Neuronal stem cell (in vitro differentiated cells): Measurements from ENCODE around the gene RNF123.

ENCODE experiments used
- DNase-seq: peaks from one replicate; pipeline ENCODE4 v3.0.0-alpha.2; 2013; ENCODE audit warnings: low spot score
- H2AFZ ChIP-seq: one replicate; pipeline ENCODE4 v1.6.1; 2013; ENCODE audit warnings: mild to moderate bottlenecking, low read length, inconsistent platforms
- H2AK5ac ChIP-seq: 2 replicates; pipeline ENCODE4 v1.6.1; 2013; ENCODE audit warnings: low read depth, mild to moderate bottlenecking, inconsistent platforms, low read length, moderate library complexity, mixed read lengths
- H2BK120ac ChIP-seq: 2 replicates; pipeline ENCODE4 v1.6.1; 2013; ENCODE audit warnings: low read depth, mild to moderate bottlenecking, inconsistent platforms, low read length, moderate library complexity, mixed read lengths
- H2BK12ac ChIP-seq: one replicate; pipeline ENCODE4 v1.6.1; 2013; ENCODE audit warnings: low read length, inconsistent platforms
- H2BK15ac ChIP-seq: 2 replicates; pipeline ENCODE4 v1.6.1; 2013; ENCODE audit warnings: mild to moderate bottlenecking, low read length, inconsistent platforms, mixed read lengths
- H2BK5ac ChIP-seq: one replicate; pipeline ENCODE4 v1.6.1; 2013; ENCODE audit warnings: inconsistent platforms, mild to moderate bottlenecking, low read length, moderate library complexity
- H3K14ac ChIP-seq: one replicate; pipeline ENCODE4 v1.6.1; 2013; ENCODE audit warnings: low read length, inconsistent platforms
- H3K18ac ChIP-seq: 2 replicates; pipeline ENCODE4 v1.6.1; 2013; ENCODE audit warnings: low read length, inconsistent platforms
- H3K23ac ChIP-seq: 2 replicates; pipeline ENCODE4 v1.6.1; 2013; ENCODE audit warnings: low read depth, mild to moderate bottlenecking, mixed read lengths, low read length, inconsistent platforms; ENCODE audit not compliant: poor library complexity
- H3K27ac ChIP-seq: replicated peaks from 3 replicates; pipeline ENCODE4 v1.5.1; 2013; ENCODE audit warnings: low read length, inconsistent platforms
- H3K27me3 ChIP-seq, 3 experiments: 2 replicates each; pipeline ENCODE4 v1.6.1; 2013; ENCODE audit warnings: low read length in 3 of 3, mild to moderate bottlenecking in 2 of 3, inconsistent platforms in 1 of 3, low read depth in 1 of 3, mixed read lengths in 1 of 3, moderate library complexity in 1 of 3; ENCODE audit not compliant: control insufficient read depth in 3 of 3, insufficient read depth in 3 of 3
- H3K36me3 ChIP-seq, 2 donors: replicated peaks in 1 of 2; 2 replicates each; pipeline ENCODE4 v1.6.1; 2013; ENCODE audit warnings: low read length in 2 of 2; ENCODE audit not compliant: control insufficient read depth in 2 of 2, insufficient read depth in 2 of 2
- H3K4ac ChIP-seq: 2 replicates; pipeline ENCODE4 v1.6.1; 2013; ENCODE audit warnings: inconsistent platforms, mild to moderate bottlenecking, low read length, moderate library complexity
- H3K4me1 ChIP-seq, 2 donors: 1 replicate in 1 of 2; 2 replicates in 1 of 2; pipeline ENCODE4 v1.6.1; 2013; ENCODE audit warnings: low read length in 2 of 2, low read depth in 1 of 2; ENCODE audit not compliant: control insufficient read depth in 2 of 2, insufficient read depth in 1 of 2
- H3K4me2 ChIP-seq: one replicate; pipeline ENCODE4 v1.6.1; 2013; ENCODE audit warnings: mild to moderate bottlenecking, low read length, inconsistent platforms; ENCODE audit not compliant: insufficient read depth, poor library complexity, severe bottlenecking
- H3K4me3 ChIP-seq, 2 donors: 2 replicates each; pipeline ENCODE4 v1.5.1; 2013; ENCODE audit warnings: low read length in 2 of 2, mild to moderate bottlenecking in 2 of 2, inconsistent platforms in 1 of 2, moderate library complexity in 1 of 2
- H3K79me1 ChIP-seq: one replicate; pipeline ENCODE4 v1.6.1; 2013; ENCODE audit warnings: low read depth, mild to moderate bottlenecking, inconsistent platforms, low read length, moderate library complexity
- H3K9ac ChIP-seq: one replicate; pipeline ENCODE4 v1.6.1; 2013; ENCODE audit warnings: mild to moderate bottlenecking, low read depth, low read length, inconsistent platforms; ENCODE audit not compliant: poor library complexity
- H3K9me3 ChIP-seq, 2 donors: replicated peaks in 1 of 2; 2 replicates each; pipeline versions ENCODE3 to v1.6.1; 2013; ENCODE audit warnings: low read length in 2 of 2, mild to moderate bottlenecking in 2 of 2, inconsistent platforms in 1 of 2, low read depth in 1 of 2, mixed read lengths in 1 of 2, moderate library complexity in 1 of 2; ENCODE audit not compliant: control insufficient read depth in 2 of 2, insufficient read depth in 1 of 2
- H4K8ac ChIP-seq: one replicate; pipeline ENCODE4 v1.6.1; 2013; ENCODE audit warnings: low read depth, mild to moderate bottlenecking, inconsistent platforms, low read length, moderate library complexity
- H4K91ac ChIP-seq: one replicate; pipeline ENCODE4 v1.6.1; 2013; ENCODE audit warnings: low read length, low read depth, mild to moderate bottlenecking, inconsistent platforms; ENCODE audit not compliant: poor library complexity
- WGBS, 2 donors: extraction: QIAGEN DNeasy Blood & Tissue Kit; methylation state at CpG; one replicate each; pipeline ENCODE4 v1.1.7; 2013; ENCODE audit warnings: missing lambda C conversion rate in 2 of 2, mixed read lengths in 1 of 2; ENCODE audit not compliant: insufficient read length in 2 of 2, insufficient replicate concordance in 1 of 2; ENCODE audit errors: extremely low coverage in 2 of 2; 5-methylcytosine and 5-hydroxymethylcytosine counted together

Gene RNF123

DNA sequence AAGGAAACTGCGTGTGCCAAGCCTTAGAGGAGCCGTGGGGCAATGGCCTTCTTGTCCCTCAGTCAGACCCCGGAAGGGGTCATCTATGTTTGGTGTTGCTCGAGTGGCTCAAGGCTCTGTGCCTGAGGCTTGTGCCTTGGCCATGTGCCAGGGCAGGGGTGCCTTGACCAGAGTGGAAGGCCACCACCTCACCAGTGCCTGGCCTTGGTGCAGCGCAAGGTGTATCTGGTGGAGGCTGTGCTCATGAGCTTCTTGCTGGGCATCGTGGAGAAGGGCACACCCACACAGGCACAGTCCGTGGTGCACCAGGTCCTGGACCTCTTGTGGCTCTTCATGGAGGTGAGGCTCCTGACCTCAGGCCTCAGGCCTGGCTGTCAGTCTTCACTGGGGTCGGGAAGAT lies 10.7 kb downstream of the RNF123 start:
- H2BK12ac ChIP-seq = no peak overlapping the region

DNA sequence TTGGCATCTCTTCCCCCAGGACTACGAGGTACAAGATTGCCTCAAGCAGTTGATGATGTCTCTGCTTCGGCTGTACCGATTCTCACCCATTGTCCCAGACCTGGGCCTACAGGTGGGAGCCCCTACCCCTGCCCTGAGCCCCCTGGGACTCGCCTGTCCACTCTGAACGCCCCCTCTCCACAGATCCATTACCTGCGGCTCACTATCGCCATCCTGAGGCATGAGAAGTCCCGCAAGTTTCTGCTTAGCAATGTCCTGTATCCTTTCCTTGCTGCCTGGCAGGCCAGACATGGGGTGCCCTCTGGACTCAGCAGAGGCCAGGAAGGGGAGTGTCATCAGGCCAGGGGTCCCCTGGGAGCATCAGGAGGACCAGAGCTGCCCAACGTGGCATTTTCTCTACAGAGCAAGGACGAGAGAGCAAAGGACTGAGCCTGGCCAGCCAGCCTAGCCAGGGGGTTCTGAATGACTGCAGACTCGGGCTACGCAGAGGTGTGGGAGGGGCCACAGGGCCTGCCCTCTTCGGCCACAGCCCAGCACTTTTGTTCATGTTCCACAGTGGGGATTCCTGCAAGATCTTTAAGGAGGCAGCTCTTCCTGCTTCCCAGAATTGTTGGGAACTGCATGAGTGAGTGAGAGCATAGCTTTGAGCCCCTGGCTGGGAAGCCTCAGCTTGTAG lies 11.2 kb downstream of the RNF123 start:
- no peak overlapping the region for H3K27ac ChIP-seq
- no peak overlapping the region for H3K23ac ChIP-seq
- no peak overlapping the region for H4K91ac ChIP-seq
- no peak overlapping the region for H3K4me2 ChIP-seq
- H3K4me3 ChIP-seq = no peak overlapping the region
- DNase-seq = no peak
- peaks cover 2% of the 10 kb centered on the region for H3K79me1 ChIP-seq
- H3K14ac ChIP-seq = no peak overlapping the region
- peaks cover 0 to 1% of the 10 kb centered on the region in 2 donors for H3K9me3 ChIP-seq
- no peak overlapping the region for H2BK120ac ChIP-seq
- no peak overlapping the region for H2BK5ac ChIP-seq
- no peak overlapping the region for H4K8ac ChIP-seq
- no peak overlapping the region for H3K9ac ChIP-seq
- H2BK15ac ChIP-seq = no peak overlapping the region
- peaks cover 16 to 42% of the 10 kb centered on the region in 2 donors for H3K36me3 ChIP-seq
- no peak overlapping the region for H2AK5ac ChIP-seq
- H2AFZ ChIP-seq = no peak overlapping the region
- H2BK12ac ChIP-seq = no peak overlapping the region
- no peak overlapping the region for H3K18ac ChIP-seq
- H3K4me1 ChIP-seq = peaks cover 0 to 2% of the 10 kb centered on the region in 2 donors
- H3K27me3 ChIP-seq = no peaks in the 10 kb centered on the region
- H3K4ac ChIP-seq = no peak overlapping the region
- WGBS, 2 donors = no CpG with 5 or more reads among the region's 13 CpGs

More for the DNA sequence above, 10.7 kb downstream of the RNF123 start:
- Histone ChIP-seq H3K36me3 (peaks cover 14 to 37% of the 10 kb centered on the region in 2 donors), H2AK5ac (no peak overlapping the region), H3K23ac (no peak overlapping the region), H3K27me3 (no peaks in the 10 kb centered on the region), H2AFZ (no peak overlapping the region), H3K27ac (no peak overlapping the region), H2BK120ac (no peak overlapping the region), H4K8ac (no peak overlapping the region), H3K9ac (no peak overlapping the region), H3K4me1 (peaks cover 0 to 2% of the 10 kb centered on the region in 2 donors), H3K79me1 (peaks cover 2% of the 10 kb centered on the region), H3K4ac (no peak overlapping the region), H3K9me3 (no peaks in the 10 kb centered on the region), H2BK15ac (no peak overlapping the region), H3K18ac (no peak overlapping the region), H3K14ac (no peak overlapping the region), H3K4me2 (no peak overlapping the region), H3K4me3 (no peak overlapping the region), H2BK5ac (no peak overlapping the region), H4K91ac (no peak overlapping the region)
- no peak for DNase-seq
- no CpG with 5 or more reads among the region's 8 CpGs for WGBS, 2 donors

DNA sequence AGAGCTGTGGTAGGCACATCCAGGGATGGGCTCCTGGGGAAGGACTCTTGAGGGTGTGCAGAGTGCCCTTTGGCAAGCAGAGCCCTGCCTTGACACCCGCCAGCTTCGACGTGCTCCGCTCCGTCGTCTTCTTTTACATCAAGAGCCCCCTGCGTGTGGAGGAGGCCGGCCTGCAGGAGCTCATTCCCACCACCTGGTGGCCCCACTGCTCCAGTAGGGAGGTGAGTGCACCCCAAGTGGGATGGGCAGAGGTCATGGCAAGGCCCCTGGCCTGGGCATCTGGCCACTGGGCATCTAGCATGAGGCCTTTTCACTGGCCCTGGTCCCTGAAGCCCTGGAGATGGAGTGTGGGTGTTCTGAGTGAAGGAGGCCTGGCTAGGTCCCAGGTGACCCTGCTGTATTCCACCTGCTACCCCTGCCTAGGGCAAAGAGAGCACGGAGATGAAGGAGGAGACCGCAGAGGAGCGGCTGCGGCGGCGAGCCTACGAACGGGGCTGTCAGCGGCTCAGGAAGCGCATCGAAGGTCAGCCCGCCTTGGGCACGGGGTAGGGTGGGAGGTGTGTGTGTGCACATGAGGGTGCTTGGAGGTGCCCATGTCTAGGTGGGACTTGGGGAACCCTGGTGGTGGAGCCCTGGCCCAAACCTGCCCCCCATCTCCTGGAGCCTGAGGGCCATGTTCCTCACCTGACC lies 12.2 kb downstream of the RNF123 start:
- Histone ChIP-seq H3K4ac (no peak overlapping the region), H3K9me3 (peaks cover 0 to 2% of the 10 kb centered on the region in 2 donors), H3K27ac (peak overlapping the region; percentile 14), H2AK5ac (no peak overlapping the region), H3K36me3 (peaks cover 17 to 48% of the 10 kb centered on the region in 2 donors), H3K14ac (no peak overlapping the region), H2BK120ac (no peak overlapping the region), H3K27me3 (no peaks in the 10 kb centered on the region), H2BK5ac (peak overlapping the region; percentile 32), H3K79me1 (peaks cover 2% of the 10 kb centered on the region), H3K4me1 (peaks cover 0 to 2% of the 10 kb centered on the region in 2 donors), H3K4me3 (peak overlapping the region in 1 of 2 donors; percentile 61), H3K9ac (no peak overlapping the region), H3K4me2 (no peak overlapping the region), H4K91ac (no peak overlapping the region), H3K18ac (peak overlapping the region; percentile 31), H3K23ac (no peak overlapping the region), H2BK15ac (no peak overlapping the region), H2AFZ (no peak overlapping the region), H4K8ac (no peak overlapping the region), H2BK12ac (no peak overlapping the region)
- DNase-seq = no peak
- WGBS, 2 donors = no CpG with 5 or more reads among the region's 21 CpGs

DNA sequence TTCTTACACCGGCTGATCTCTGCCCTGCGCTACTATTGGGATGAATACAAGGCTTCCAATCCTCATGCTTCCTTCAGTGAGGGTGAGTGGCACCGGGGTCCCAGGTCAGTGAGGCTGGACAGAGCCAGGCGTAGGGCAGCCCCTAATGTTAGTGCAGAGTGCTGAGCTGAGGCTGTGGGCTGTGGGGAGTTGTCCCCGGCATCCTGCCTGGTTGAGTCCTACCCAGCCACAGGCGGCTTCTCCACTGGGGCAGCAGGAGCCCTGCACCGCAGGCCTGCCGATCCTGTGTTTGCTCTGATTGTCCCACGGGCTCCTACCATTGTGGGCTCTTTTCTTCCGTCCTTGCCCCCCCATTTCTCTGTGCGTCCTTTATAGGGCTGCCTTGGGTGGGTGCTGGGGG lies 13.3 kb downstream of the RNF123 start:
- H2BK12ac ChIP-seq = no peak overlapping the region
- no peak overlapping the region for H2AK5ac ChIP-seq
- H3K9me3 ChIP-seq = peaks cover 0 to 2% of the 10 kb centered on the region in 2 donors
- H3K36me3 ChIP-seq = peaks cover 17 to 49% of the 10 kb centered on the region in 2 donors
- H3K4me2 ChIP-seq = no peak overlapping the region
- no peak overlapping the region for H3K4ac ChIP-seq
- no peak overlapping the region for H2BK120ac ChIP-seq
- H2BK5ac ChIP-seq = no peak overlapping the region
- no peaks in the 10 kb centered on the region for H3K27me3 ChIP-seq
- no peak overlapping the region for H3K23ac ChIP-seq
- no peak overlapping the region for H2BK15ac ChIP-seq
- no peak overlapping the region for H3K4me3 ChIP-seq
- DNase-seq = no peak
- H3K79me1 ChIP-seq = no peaks in the 10 kb centered on the region
- H4K8ac ChIP-seq = peak overlapping the region; percentile 77
- no peak overlapping the region for H3K14ac ChIP-seq
- WGBS, 2 donors = no CpG with 5 or more reads among the region's 11 CpGs
- no peak overlapping the region for H3K18ac ChIP-seq
- peak overlapping the region; percentile 50 for H3K9ac ChIP-seq
- H3K4me1 ChIP-seq = peaks cover 0 to 2% of the 10 kb centered on the region in 2 donors
- H2AFZ ChIP-seq = no peak overlapping the region
- no peak overlapping the region for H4K91ac ChIP-seq
- no peak overlapping the region for H3K27ac ChIP-seq
